HG02840 (cell line): Measurements from ENCODE around the gene ARF4.
A peak's percentile ranks its signal among the peaks of the same experiment; 100 is the strongest.

Source experiments
- ATAC-seq: cut with Tn5 transposase; IDR thresholded peaks from one replicate; pipeline ENCODE4 v1.9.1; 2021; ENCODE audit warnings: mild to moderate bottlenecking, moderate library complexity, moderate number of reproducible peaks; ENCODE audit not compliant: unreplicated experiment, low FRiP score

Gene ARF4

GRCh38 chr3:57582474-57583168 is 14.5 kb downstream of the ARF4 start:
- no peak for ATAC-seq

GRCh38 chr3:57577801-57578200 is 19.3 kb downstream of the ARF4 start:
- ATAC-seq, result no peak

- ATAC-seq, result no peak
These were observed 21.0 kb downstream of the ARF4 start for GRCh38 chr3:57575966-57576626.

- ATAC-seq, result no peak
These were observed 25.0 kb downstream of the ARF4 start for GRCh38 chr3:57572096-57572495.

- ATAC-seq, result no peak
These were observed 26.3 kb downstream of the ARF4 start for GRCh38 chr3:57570878-57571277.

- no peak for ATAC-seq
These were observed 27.2 kb downstream of the ARF4 start for GRCh38 chr3:57569859-57570450.

GRCh38 chr3:57559526-57559925 is 37.6 kb downstream of the ARF4 start:
- ATAC-seq, result no peak

DNA sequence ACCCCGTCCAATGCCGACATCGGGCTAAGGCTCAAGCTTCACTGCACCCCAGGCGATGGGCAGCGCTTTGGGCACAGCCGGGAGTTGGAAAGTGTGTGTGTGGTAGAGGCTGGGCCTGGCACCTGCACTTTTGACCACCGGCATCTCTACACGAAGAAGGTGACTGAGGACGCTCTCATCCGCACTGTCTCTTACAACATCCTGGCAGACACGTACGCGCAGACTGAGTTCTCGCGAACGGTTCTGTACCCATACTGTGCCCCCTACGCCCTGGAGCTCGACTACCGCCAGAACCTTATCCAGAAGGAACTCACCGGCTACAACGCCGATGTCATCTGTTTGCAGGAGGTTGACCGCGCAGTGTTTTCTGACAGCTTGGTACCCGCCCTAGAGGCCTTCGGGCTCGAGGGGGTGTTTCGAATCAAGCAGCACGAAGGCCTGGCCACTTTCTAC is 40.0 kb downstream of the ARF4 start:
- ATAC-seq, result no peak

DNA sequence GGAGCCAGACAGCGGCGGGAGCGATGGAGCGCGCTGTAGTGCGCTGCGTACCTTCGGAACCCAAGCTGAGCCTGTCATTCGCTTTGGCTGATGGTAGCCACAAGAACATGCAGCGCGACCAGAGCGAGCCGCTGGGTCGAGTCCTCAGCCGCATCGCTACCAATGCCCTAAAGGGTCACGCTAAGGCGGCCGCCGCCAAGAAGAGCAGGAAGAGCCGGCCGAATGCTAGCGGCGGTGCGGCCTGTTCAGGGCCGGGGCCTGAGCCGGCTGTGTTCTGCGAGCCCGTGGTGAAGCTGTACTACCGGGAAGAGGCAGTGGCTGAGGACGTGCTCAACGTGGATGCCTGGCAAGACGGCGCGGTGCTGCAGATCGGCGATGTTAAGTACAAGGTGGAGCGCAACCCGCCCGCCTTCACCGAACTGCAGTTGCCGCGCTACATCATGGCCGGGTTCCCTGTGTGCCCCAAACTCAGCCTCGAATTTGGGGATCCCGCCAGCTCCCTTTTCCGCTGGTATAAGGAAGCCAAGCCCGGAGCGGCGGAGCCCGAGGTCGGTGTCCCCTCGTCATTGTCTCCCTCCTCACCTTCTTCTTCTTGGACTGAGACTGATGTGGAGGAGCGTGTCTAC is 40.6 kb downstream of the ARF4 start:
- ATAC-seq, result peak; percentile 32

- peak; percentile 82 for ATAC-seq
These were observed 41.2 kb downstream of the ARF4 start, which contains the start of gene PDE12 for GRCh38 chr3:57555738-57556458. TSS of gene PDE12 (plus strand) at chr3:57556274. CDS start at chr3:57556380, 106 bp downstream.

- no peak for ATAC-seq
These were observed 41.8 kb downstream of the ARF4 start for GRCh38 chr3:57555306-57555705.

GRCh38 chr3:57546616-57547015 is 50.5 kb downstream of the ARF4 start:
- ATAC-seq, result no peak

- ATAC-seq, result no peak
These were observed 51.4 kb downstream of the ARF4 start for GRCh38 chr3:57545636-57546268.

DNA sequence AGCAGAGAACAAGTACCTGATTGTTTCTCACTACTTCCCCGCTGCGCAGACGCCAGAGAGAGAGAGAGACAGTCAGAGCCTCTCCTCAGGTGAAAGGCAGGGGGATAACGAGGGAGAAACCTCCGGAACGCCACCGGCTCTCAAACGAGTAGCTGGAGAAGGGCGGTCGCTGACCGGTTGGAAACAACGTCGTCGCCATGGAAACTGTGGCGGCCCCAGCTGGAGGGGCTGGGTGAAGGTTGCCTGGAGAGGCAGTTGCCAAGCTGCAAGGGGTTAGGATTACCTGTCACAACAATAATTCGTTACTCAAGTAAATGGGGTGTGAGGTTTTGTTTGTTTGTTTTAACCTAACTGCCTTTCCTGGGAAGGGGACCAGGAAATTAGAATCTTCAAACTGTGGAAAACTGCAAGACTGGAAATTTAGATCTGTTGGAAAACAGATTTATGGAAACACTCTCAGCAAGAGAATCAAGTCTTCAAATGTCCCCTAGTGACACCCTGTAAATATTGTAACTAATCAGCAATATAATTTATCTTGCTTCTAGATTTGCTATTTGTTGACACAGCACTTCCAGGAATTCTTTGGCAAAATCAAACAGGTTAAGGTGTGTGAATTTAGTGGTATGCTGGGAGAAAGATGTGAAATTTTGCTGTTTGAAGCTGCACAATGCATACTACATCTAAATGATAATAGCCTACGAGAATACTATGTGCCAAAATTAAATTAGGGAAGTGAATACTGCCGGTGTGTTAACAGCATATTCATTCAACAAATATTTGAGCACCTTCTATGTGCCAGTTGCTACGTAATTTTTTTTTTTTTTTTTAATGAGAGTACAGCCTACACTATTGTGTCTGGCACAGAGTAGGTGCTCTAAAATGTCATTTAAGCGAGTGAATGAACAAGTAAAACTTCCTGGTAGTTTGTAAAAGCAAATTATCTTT is 52.7 kb downstream of the ARF4 start, which contains the start of gene DNAH12:
Gene DNAH12 (minus strand): TSS at position 164 of the 945 bp plus-strand sequence. CDS start 1,474 bp downstream, outside the sequence.
- no peak for ATAC-seq

- no peak for ATAC-seq
These were observed 58.7 kb downstream of the ARF4 start for GRCh38 chr3:57538465-57538864.

GRCh38 chr3:57530071-57530608 is 67.0 kb downstream of the ARF4 start:
- ATAC-seq, result no peak
